Stimulated activated naive CD4-positive, alpha-beta T cell (primary cell): ENCODE data around the gene CHIC2.

ENCODE experiments used
- DNase-seq, 6 experiments: peaks; one replicate each; lab custom pipeline; 2025; lab: John Stamatoyannopoulos, UW

Gene CHIC2

GRCh38 chr4:54011201-54011600, 53.2 kb downstream of the CHIC2 start:
- no peak for DNase-seq

- no peak for DNase-seq
Observed at GRCh38 chr4:54006755-54007154, 57.6 kb downstream of the CHIC2 start.

- no peak for DNase-seq
Observed at GRCh38 chr4:54005475-54005874, 58.9 kb downstream of the CHIC2 start.

GRCh38 chr4:54004463-54004862, 59.9 kb downstream of the CHIC2 start:
- no peak for DNase-seq

- no peak for DNase-seq
Observed at GRCh38 chr4:54001668-54002365, 62.6 kb downstream of the CHIC2 start.

GRCh38 chr4:53997898-53998297, 66.5 kb downstream of the CHIC2 start:
- DNase-seq, result no peak

GRCh38 chr4:53994382-53995102, 69.9 kb downstream of the CHIC2 start:
- DNase-seq, result no peak

GRCh38 chr4:53992785-53993184, 71.6 kb downstream of the CHIC2 start:
- no peak for DNase-seq

GRCh38 chr4:53991821-53992220, 72.6 kb downstream of the CHIC2 start:
- no peak for DNase-seq

GRCh38 chr4:53990641-53991040, 73.8 kb downstream of the CHIC2 start:
- no peak for DNase-seq

GRCh38 chr4:53987761-53988171, 76.6 kb downstream of the CHIC2 start:
- DNase-seq, result no peak

GRCh38 chr4:53986062-53986461, 78.3 kb downstream of the CHIC2 start:
- DNase-seq, result no peak

- no peak for DNase-seq
Observed at GRCh38 chr4:53981567-53981966, 82.8 kb downstream of the CHIC2 start.

GRCh38 chr4:53981066-53981465, 83.3 kb downstream of the CHIC2 start:
- DNase-seq, result no peak

- DNase-seq, result no peak
Observed at GRCh38 chr4:53974561-53974960, 89.8 kb downstream of the CHIC2 start.

GRCh38 chr4:53967986-53968385, 96.4 kb downstream of the CHIC2 start:
- no peak for DNase-seq

- DNase-seq, result no peak
Observed at GRCh38 chr4:53963781-53964180, 100.6 kb downstream of the CHIC2 start.

GRCh38 chr4:53963336-53963735, 101.1 kb downstream of the CHIC2 start:
- no peak for DNase-seq

GRCh38 chr4:53962516-53963225, 101.7 kb downstream of the CHIC2 start:
- DNase-seq, result no peak

GRCh38 chr4:53961351-53961750, 103.1 kb downstream of the CHIC2 start:
- no peak for DNase-seq

GRCh38 chr4:53960843-53961242, 103.6 kb downstream of the CHIC2 start:
- no peak for DNase-seq
